Muscle layer of colon (tissue), 2 donors: Measurements from ENCODE around the gene SYS1.

Experiments used
- H3K27ac ChIP-seq: one replicate; pipeline ENCODE4 v1.7.0; 2013; ENCODE audit warnings: low read depth, mild to moderate bottlenecking, low read length, moderate library complexity
- H3K27me3 ChIP-seq, 2 donors: one replicate each; pipeline ENCODE4 v1.7.0; 2013; ENCODE audit warnings: low read length in 2 of 2, mild to moderate bottlenecking in 2 of 2; ENCODE audit not compliant: insufficient read depth in 2 of 2, control insufficient read depth in 1 of 2
- H3K36me3 ChIP-seq: one replicate; pipeline ENCODE4 v1.7.0; 2013; ENCODE audit warnings: mild to moderate bottlenecking, low read length; ENCODE audit not compliant: insufficient read depth
- H3K4me1 ChIP-seq: one replicate; pipeline ENCODE4 v1.7.0; 2013; ENCODE audit warnings: mild to moderate bottlenecking, low read length; ENCODE audit not compliant: insufficient read depth
- H3K4me3 ChIP-seq, 2 donors: one replicate each; pipeline ENCODE4 v1.7.0; 2013; ENCODE audit warnings: low read length in 2 of 2, low read depth in 1 of 2, mild to moderate bottlenecking in 1 of 2, moderate library complexity in 1 of 2
- H3K9ac ChIP-seq: one replicate; pipeline ENCODE4 v1.7.0; 2013; ENCODE audit warnings: low read length
- H3K9me3 ChIP-seq: one replicate; pipeline ENCODE4 v1.7.0; 2013; ENCODE audit warnings: mild to moderate bottlenecking, low read length
- donor health status: abdominal sarcoma.
- donor health status: Adenocarcinoma of cecum.

SYS1 gene

DNA sequence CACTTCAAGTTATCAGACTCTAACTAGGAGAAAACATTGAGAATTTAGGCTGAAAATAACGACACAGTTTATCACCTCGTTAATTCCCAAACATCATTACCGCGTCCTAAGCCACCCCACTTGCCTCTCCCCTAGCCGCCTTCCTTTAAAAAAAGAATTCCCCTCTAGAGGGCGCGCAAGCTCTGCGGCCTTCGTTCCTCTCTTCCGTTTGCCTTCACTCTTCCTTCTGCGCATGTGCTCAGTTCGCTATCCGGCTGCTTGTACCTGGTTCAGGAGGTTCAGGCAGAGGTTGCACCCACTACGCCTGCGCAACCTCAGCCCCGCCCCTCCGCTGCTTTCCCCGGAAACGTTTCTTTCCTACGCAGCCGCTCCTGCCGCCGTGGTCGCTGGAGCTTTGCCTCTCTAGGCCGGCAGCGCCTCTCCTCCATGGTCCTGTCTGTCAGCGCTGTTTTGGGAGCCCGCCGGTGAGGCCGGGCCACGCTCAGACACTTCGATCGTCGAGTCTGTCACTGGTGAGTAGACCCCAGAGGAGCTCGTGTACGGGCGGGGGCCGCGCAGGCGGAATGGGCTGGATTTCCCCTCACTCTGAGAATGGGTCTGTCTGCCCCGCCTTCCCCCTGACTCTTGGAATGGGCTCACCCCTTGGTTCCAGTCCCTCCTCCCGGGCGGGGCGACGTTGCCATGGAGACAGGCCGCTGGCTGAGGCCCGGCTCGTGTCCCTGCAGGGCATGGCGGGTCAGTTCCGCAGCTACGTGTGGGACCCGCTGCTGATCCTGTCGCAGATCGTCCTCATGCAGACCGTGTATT is at the start of gene SYS1:
TSS of gene SYS1 (plus strand) at position 353 of the 807 bp plus-strand sequence. CDS start at position 729, 376 bp downstream.
- Histone ChIP-seq H3K9me3 (no peaks in the 10 kb centered on the region), H3K4me1 (peaks cover 38% of the 10 kb centered on the region), H3K36me3 (peaks cover 24% of the 10 kb centered on the region), H3K9ac (peak within 1 kb of the TSS; percentile 56), H3K27ac (peak within 1 kb of the TSS; percentile 79), H3K4me3 (peak within 1 kb of the TSS; percentile 48 to 82), H3K27me3 (no peaks in the 10 kb centered on the region)

DNA sequence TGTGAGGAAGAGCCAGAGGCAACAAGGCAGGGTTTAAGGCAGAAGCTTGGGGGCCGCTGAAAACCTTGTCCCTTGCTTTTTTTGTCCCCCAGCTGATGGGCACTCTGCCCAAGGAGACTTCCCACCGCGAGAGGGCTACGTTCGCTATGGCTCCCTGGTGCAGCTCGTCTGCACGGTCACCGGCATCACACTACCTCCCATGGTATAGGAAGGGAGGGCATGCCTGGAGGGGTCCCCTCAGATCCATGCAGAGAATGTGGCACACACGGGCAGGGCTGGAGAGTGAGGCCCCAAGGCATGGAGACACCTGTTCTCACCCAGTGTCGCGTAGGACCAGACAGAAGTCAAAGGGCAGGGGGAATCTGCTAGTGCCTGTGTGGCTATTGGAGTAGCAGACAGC is 49.0 kb upstream of the SYS1 start:
- no peak overlapping the region for H3K27ac ChIP-seq

DNA sequence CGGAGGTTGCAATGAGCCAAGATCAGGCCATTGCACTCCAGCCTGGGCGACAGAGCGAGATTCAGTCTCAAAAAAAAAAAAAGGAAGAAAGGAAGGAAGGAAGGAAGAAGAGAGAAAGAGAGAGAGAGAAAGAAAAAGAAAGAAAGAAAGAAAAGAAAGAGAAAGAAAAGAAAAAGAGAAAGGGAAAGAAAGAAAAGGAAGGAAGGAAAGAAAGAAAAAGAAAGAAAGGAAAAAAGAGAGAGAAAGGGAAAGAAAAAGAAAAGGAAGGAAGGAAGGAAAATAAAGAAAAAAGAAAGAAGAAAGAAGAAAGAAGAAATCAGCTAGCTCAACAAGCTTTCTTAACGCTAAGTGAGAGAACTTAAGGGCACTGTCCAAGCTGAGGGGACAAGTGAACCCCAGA is 47.3 kb upstream of the SYS1 start:
- no peak overlapping the region for H3K27ac ChIP-seq
- no peak overlapping the region for H3K4me3 ChIP-seq
- peaks cover 0 to 42% of the 10 kb centered on the region in 2 donors for H3K27me3 ChIP-seq
- H3K4me1 ChIP-seq: no peaks in the 10 kb centered on the region
- no peaks in the 10 kb centered on the region for H3K9me3 ChIP-seq
- H3K36me3 ChIP-seq: no peaks in the 10 kb centered on the region
- H3K9ac ChIP-seq: no peak overlapping the region

More for the DNA sequence above, 49.0 kb upstream of the SYS1 start:
- no peak overlapping the region for H3K4me3 ChIP-seq
- peaks cover 0 to 42% of the 10 kb centered on the region in 2 donors for H3K27me3 ChIP-seq
- H3K9ac ChIP-seq: no peak overlapping the region
- H3K36me3 ChIP-seq: no peaks in the 10 kb centered on the region
- H3K9me3 ChIP-seq: no peaks in the 10 kb centered on the region
- no peaks in the 10 kb centered on the region for H3K4me1 ChIP-seq

DNA sequence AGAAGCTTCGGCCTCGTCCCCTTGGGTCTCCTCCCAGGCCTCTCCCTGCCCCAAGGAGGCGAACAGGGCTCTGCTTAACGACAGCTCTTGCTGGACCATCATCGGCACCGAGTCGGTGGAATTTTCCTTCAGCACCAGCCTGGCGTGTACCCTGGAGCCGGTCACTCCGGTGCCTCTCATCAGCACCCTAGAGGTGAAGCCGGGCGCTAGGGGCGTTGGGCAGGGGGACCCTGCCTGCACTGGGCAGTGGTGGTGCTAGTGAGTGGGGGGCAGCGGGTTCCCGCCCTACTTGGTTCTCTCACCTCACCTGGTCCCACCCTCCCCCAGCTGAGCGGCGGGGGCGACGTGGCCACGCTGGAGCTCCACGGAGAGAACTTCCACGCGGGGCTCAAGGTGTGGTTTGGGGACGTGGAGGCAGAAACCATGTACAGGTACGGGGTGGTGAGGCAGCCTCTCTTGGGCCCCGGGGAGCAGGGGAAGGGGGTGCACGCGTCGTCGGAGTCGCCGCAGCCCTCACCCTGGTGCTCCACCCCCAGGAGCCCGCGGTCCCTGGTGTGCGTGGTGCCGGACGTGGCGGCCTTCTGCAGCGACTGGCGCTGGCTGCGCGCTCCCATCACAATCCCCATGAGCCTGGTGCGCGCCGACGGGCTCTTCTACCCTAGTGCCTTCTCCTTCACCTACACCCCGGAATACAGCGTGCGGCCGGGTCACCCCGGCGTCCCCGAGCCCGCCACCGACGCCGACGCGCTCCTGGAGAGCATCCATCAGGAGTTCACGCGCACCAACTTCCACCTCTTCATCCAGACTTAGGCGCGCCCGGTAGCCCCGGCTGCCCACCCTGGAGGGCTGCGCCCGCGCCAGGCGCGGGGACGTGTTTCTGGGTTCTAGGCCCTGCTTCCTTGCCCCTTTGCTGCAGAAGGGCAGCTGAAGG is 46.5 kb upstream of the SYS1 start:
- Histone ChIP-seq H3K9me3 (no peaks in the 10 kb centered on the region), H3K27ac (no peak overlapping the region), H3K9ac (no peak overlapping the region), H3K36me3 (no peaks in the 10 kb centered on the region), H3K4me1 (no peaks in the 10 kb centered on the region), H3K27me3 (peaks cover 0 to 39% of the 10 kb centered on the region in 2 donors), H3K4me3 (no peak overlapping the region)

DNA sequence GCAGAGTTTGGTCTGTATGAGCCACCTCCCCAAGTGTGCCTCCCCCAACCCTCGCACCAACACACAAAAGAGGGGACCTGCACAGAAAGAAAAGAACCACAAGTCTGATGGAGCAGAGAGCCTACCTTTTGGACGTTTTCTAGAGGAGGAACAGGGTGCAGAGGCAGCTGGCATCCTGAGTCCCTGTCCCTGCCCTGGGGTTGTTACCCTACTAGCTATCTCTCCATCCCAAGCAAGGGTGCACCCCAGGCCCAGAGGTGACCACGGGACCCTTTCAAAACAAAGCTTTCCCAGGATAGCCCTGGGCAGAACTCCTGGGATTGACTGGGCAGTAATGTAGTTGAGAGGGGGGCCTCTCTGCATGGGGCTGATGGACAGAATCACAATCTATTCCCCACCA is 45.1 kb upstream of the SYS1 start:
- Histone ChIP-seq H3K4me3 (no peak overlapping the region), H3K4me1 (no peaks in the 10 kb centered on the region), H3K36me3 (no peaks in the 10 kb centered on the region), H3K9me3 (no peaks in the 10 kb centered on the region), H3K9ac (no peak overlapping the region), H3K27me3 (peaks cover 0 to 29% of the 10 kb centered on the region in 2 donors), H3K27ac (no peak overlapping the region)

DNA sequence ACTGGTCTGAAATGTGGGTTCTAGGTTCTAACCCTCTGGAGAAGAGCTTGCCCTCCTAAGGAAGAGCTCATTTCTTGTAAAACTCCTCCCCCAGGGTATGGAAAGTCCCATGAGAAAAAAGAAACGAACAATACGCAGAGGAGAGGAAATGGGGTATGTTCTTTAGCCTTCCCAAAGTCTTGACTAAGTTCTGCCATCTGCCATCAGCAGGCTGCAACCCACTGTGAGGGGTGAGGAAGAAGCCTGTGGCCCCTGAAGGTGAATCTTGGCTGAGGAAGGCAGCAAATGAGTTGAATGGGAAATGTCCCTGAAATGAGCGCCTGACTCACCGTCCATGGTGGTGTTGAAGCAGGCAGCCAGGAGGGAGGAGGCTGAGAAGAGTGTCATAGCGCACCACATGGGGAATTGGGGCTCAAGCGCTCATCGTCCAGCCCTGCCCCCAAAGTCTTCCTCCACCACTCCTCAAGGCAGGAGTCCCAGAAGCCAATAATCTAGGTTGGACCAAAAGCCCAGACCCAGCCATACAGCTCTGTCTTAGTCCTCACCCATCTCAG is 44.5 kb upstream of the SYS1 start:
- H3K4me3 ChIP-seq: no peak overlapping the region
- H3K9ac ChIP-seq: no peak overlapping the region
- H3K36me3 ChIP-seq: no peaks in the 10 kb centered on the region
- no peaks in the 10 kb centered on the region for H3K9me3 ChIP-seq
- peaks cover 0 to 27% of the 10 kb centered on the region in 2 donors for H3K27me3 ChIP-seq
- H3K27ac ChIP-seq: no peak overlapping the region
- no peaks in the 10 kb centered on the region for H3K4me1 ChIP-seq

DNA sequence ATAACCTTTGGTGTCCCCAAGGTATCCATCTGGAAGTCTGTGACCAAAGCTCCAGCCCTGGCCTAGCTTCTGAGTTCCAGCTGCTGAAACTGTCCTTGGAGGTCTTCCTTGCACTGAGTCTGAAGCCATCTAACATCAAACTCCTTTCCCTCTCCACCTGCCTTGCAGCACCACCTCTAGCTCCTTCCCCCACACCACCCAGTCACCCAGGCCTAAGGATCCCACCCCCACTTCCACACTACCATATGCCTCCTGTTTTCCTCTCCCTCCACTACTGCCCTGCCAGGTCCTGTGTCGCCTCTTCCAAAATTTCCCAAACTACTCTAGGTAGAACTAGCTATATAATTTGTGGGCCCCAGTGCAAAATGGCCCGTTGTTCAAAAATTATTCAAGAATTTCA is 44.0 kb upstream of the SYS1 start:
- H3K36me3 ChIP-seq: no peaks in the 10 kb centered on the region
- no peak overlapping the region for H3K27ac ChIP-seq
- no peak overlapping the region for H3K4me3 ChIP-seq
- H3K9ac ChIP-seq: no peak overlapping the region
- H3K4me1 ChIP-seq: no peaks in the 10 kb centered on the region
- peaks cover 0 to 22% of the 10 kb centered on the region in 2 donors for H3K27me3 ChIP-seq
- no peaks in the 10 kb centered on the region for H3K9me3 ChIP-seq

DNA sequence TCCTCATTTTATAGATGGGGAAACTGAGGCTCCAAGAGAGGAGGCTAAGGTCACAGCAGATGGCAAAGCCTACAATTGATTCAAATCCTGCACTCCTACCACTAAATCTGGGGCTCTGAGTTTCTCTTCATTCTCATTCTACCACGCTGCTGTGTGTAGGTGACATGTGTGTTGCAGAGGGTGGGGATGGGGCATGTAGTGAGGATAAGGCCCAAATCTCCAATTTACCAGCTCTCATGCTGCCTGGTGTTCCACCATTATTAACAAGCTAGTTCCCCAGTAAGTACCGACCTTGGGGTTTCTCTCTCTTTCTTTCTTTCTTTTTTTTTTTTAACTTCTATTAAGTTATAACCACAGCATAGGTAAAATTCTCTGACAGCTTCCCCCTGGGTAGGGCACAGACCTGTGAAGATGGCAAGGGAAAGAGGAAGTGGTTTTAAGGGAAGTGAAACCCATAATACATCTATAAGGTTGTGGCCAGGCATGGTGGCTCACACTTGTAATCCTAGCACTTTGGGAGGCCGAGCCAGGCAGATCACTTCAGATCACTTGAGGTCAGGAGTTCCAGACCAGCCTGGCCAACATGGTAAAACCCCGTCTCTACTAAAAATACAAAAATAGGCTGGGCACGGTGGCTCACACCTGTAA is 41.9 kb upstream of the SYS1 start:
- Histone ChIP-seq H3K4me1 (no peaks in the 10 kb centered on the region), H3K27me3 (peaks cover 0 to 13% of the 10 kb centered on the region in 2 donors), H3K4me3 (no peak overlapping the region), H3K9me3 (no peaks in the 10 kb centered on the region), H3K27ac (no peak overlapping the region), H3K36me3 (peaks cover 6% of the 10 kb centered on the region), H3K9ac (no peak overlapping the region)

DNA sequence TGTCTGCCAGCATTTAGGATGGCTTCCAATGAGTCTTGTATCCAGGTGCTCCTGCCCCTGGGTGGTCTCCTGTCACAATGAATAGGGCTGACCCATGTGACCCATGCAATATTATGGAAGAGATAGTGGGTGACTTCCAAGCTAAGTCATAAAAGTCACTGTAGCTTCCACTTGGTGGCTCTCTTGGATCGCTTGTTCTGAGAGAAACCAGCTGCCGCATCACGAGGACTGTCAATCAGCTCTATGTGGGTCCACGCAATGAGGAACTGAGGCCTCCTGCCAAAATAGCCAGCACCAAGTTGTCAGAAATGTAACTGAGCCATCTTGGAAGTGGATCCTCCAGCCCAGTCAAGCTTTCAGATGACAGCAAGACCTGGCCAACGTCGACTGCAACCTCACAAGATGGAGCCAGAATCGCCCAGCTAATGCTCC is 40.0 kb upstream of the SYS1 start:
- Histone ChIP-seq H3K9ac (no peak overlapping the region), H3K27me3 (no peaks in the 10 kb centered on the region), H3K27ac (no peak overlapping the region), H3K4me1 (no peaks in the 10 kb centered on the region), H3K4me3 (no peak overlapping the region), H3K36me3 (peaks cover 19% of the 10 kb centered on the region), H3K9me3 (no peaks in the 10 kb centered on the region)

DNA sequence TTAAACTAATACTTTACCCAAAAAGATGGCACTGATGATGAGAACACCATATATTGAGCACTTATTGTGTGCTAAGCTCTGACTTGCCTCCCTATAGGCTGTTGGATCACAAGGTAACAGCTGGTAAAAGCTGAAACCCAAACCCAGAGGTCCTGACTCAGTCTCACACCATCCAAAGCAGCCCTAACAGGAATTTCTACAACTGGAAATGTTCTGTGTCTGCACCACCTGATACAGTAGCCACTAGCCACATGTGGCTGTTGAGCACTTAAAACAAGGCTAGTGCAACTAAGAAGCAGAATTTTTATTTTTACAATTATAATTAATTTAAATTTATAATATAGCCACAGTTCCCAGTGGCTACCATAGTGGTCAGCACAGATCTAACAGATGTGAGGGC is 39.2 kb upstream of the SYS1 start:
- no peaks in the 10 kb centered on the region for H3K4me1 ChIP-seq
- no peak overlapping the region for H3K9ac ChIP-seq
- H3K27me3 ChIP-seq: no peaks in the 10 kb centered on the region
- H3K27ac ChIP-seq: no peak overlapping the region
- H3K36me3 ChIP-seq: peaks cover 27% of the 10 kb centered on the region
- H3K9me3 ChIP-seq: no peaks in the 10 kb centered on the region
- no peak overlapping the region for H3K4me3 ChIP-seq

DNA sequence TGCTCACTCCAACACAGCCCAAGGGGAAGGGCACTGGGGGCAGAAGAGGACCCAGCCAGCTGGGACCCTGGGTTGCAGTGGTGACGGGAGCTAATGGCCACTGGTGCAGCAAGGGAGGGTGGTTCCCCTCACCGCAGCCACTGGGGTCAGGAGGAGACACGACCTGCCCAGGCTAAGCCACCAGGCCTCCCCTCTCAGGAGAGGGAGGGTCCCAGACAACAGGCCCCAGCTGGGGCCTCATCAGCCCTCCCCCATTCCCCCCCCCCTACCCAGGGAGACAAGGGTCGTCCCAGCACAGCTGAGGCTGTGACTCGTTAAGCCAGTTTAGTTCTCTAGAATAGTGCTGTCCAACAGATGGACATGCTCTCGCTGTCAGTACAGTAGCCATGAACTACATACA is 37.6 kb upstream of the SYS1 start:
- H3K36me3 ChIP-seq: peaks cover 44% of the 10 kb centered on the region
- H3K4me3 ChIP-seq: no peak overlapping the region
- H3K27ac ChIP-seq: no peak overlapping the region
- no peaks in the 10 kb centered on the region for H3K27me3 ChIP-seq
- H3K4me1 ChIP-seq: no peaks in the 10 kb centered on the region
- no peaks in the 10 kb centered on the region for H3K9me3 ChIP-seq
- no peak overlapping the region for H3K9ac ChIP-seq
